Left ventricle myocardium inferior (tissue), 1 donor: ENCODE data around the gene PLCG2. TPM values are rescaled to one million over a fixed set of nuclear protein-coding genes. Genes with fewer than 3 reads are reported as not detected.

Source experiments
- DNase-seq: peaks from one replicate; pipeline ENCODE4 v3.0.0-alpha.2; 2020
- H3K27ac ChIP-seq: fragments of 200-600 bp; replicated peaks from 2 replicates; pipeline ENCODE4 v1.8.0; 2021
- H3K27me3 ChIP-seq: fragments of 200-600 bp; 2 replicates; pipeline ENCODE4 v1.8.0; 2021; ENCODE audit warnings: low read depth
- H3K36me3 ChIP-seq: fragments of 200-600 bp; 2 replicates; pipeline ENCODE4 v1.8.0; 2021
- H3K4me1 ChIP-seq: fragments of 200-600 bp; 2 replicates; pipeline ENCODE4 v1.8.0; 2021
- H3K4me3 ChIP-seq: fragments of 200-600 bp; 2 replicates; pipeline ENCODE4 v1.8.0; 2021; ENCODE audit warnings: mild to moderate bottlenecking, moderate library complexity
- H3K9me3 ChIP-seq: fragments of 200-600 bp; replicated peaks from 2 replicates; pipeline ENCODE4 v1.8.0; 2021
- CTCF ChIP-seq: fragments of 200-600 bp; IDR thresholded peaks from 2 replicates; pipeline ENCODE4 v1.8.0; 2021; ENCODE audit warnings: antibody characterized with exemption, mild to moderate bottlenecking, borderline replicate concordance
- intact Hi-C: fragments of 100-400 bp; cut with micrococcal nuclease; formaldehyde crosslinking; loops from one replicate; pipeline ENCODE4 v1.11.0; 2022
- total RNA-seq: library from RNA; stranded (reverse); fragmentation: NEBNext Ultra II Directional; extraction: Animal tissue kit (Norgen Biotek cat#: 25700); gene quantifications from one replicate; pipeline ENCODE4 v1.2.1, GENCODE V29; 2021
- donor health status: DM: no; HTN: yes; CAD: no; lungs with severe emphysema.

Gene PLCG2
- total RNA-seq, 1 donor from 2014 or later: 5.6 TPM

- Histone ChIP-seq H3K27ac (no peak overlapping the region), H3K4me3 (no peak overlapping the region), H3K36me3 (no peaks in the 10 kb centered on the region), H3K27me3 (peaks cover 24% of the 10 kb centered on the region), H3K9me3 (no peaks in the 10 kb centered on the region), H3K4me1 (peaks cover 12% of the 10 kb centered on the region)
- no peak for DNase-seq
- no peak for TF ChIP-seq CTCF
- intact Hi-C loops: no loop called here
Measured at GRCh38 chr16:81868057-81868748, 89.1 kb downstream of the PLCG2 start.

DNA sequence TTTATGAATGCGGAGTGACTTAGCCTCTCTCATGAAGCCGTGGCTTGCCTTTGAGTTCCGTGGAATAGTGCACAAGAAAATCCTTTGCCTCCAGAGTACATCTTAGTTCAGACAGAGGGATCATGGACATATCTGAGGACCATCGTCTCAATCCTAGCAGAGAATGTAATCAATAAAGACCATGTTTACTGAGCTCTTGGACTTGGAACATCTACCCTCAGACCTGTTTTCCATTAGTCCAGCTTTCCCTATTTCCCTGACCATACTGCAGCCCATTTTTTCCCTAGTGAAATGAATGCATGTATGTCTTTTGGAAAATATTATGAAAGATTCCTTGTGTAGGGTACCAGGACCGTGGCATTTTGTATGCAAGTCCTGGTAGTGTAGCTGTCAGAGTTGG, 90.2 kb downstream of the PLCG2 start:
- Histone ChIP-seq H3K27me3 (peaks cover 13% of the 10 kb centered on the region), H3K27ac (no peak overlapping the region), H3K4me3 (no peak overlapping the region), H3K4me1 (peaks cover 12% of the 10 kb centered on the region), H3K36me3 (no peaks in the 10 kb centered on the region), H3K9me3 (no peaks in the 10 kb centered on the region)
- TF ChIP-seq CTCF: no peak
- intact Hi-C loops: no loop called here
- DNase-seq: no peak

GRCh38 chr16:81873206-81873605, 94.1 kb downstream of the PLCG2 start:
- Histone ChIP-seq H3K36me3 (no peaks in the 10 kb centered on the region), H3K4me3 (no peak overlapping the region), H3K27me3 (peaks cover 2% of the 10 kb centered on the region), H3K27ac (no peak overlapping the region), H3K9me3 (no peaks in the 10 kb centered on the region), H3K4me1 (no peaks in the 10 kb centered on the region)
- no peak for TF ChIP-seq CTCF
- no peak for DNase-seq
- intact Hi-C loops: no loop called here

- TF ChIP-seq CTCF: peak; percentile 86
- intact Hi-C loops: no loop called here
- H3K4me3 ChIP-seq: no peak overlapping the region
- no peak overlapping the region for H3K27ac ChIP-seq
- peaks cover 10% of the 10 kb centered on the region for H3K27me3 ChIP-seq
- H3K4me1 ChIP-seq: no peaks in the 10 kb centered on the region
- DNase-seq: peak; percentile 30
- no peaks in the 10 kb centered on the region for H3K36me3 ChIP-seq
- no peaks in the 10 kb centered on the region for H3K9me3 ChIP-seq
Measured at GRCh38 chr16:81873843-81874752, 95.0 kb downstream of the PLCG2 start.

- H3K4me3 ChIP-seq: no peak overlapping the region
- no peaks in the 10 kb centered on the region for H3K4me1 ChIP-seq
- intact Hi-C loops: no loop called here
- DNase-seq: no peak
- H3K36me3 ChIP-seq: no peaks in the 10 kb centered on the region
- peaks cover 23% of the 10 kb centered on the region for H3K27me3 ChIP-seq
- H3K27ac ChIP-seq: no peak overlapping the region
- no peak for TF ChIP-seq CTCF
- H3K9me3 ChIP-seq: no peaks in the 10 kb centered on the region
Measured at GRCh38 chr16:81875461-81875860, 96.4 kb downstream of the PLCG2 start.
